ENCODE results near the gene KRTAP10-4. TPM values are rescaled to one million over a fixed set of nuclear protein-coding genes. Genes with fewer than 3 reads are reported as not detected.

Gene KRTAP10-4
- total RNA-seq, 1 experiment from 2014 or later: not detected

GRCh38 chr21:44568261-44568660 is 5.3 kb upstream of the KRTAP10-4 start:
- TF ChIP-seq CTCF (conservative IDR thresholded peaks at IDR 0.05) (no peak), EZH2 (IDR thresholded peaks at IDR 0.05; ENCODE audit: low read depth) (no peak)
- no TSS peak for BruUV-seq (replicated peaks)
- H3K27me3 ChIP-seq (ENCODE audit: insufficient read depth, low read depth): peaks cover 64% of the 10 kb centered on the region
- no peak overlapping the region for H3K4me3 ChIP-seq
- no peak overlapping the region for H3K4me2 ChIP-seq
- intact Hi-C loops (cut with micrococcal nuclease; ENCODE audit: unreplicated experiment): no loop called here
- no peak overlapping the region for H3K27ac ChIP-seq
- H3K79me2 ChIP-seq (ENCODE audit: low read depth): no peaks in the 10 kb centered on the region
- ChIA-PET CTCF (no interaction called here), POLR2A (ENCODE audit: unreplicated experiment) (no interaction called here)
- no peaks in the 10 kb centered on the region for H3K4me1 ChIP-seq (replicated peaks; ENCODE audit: insufficient read depth)
- no peaks in the 10 kb centered on the region for H3K9me2 ChIP-seq (ENCODE audit: insufficient read depth)
- no peaks in the 10 kb centered on the region for H3K9me3 ChIP-seq (ENCODE audit: insufficient read depth, low read depth)
- no peaks in the 10 kb centered on the region for H4K20me1 ChIP-seq (ENCODE audit: insufficient read depth)
- H2AFZ ChIP-seq: no peak overlapping the region
- no peaks in the 10 kb centered on the region for H3F3A ChIP-seq (ENCODE audit: insufficient read depth, low read depth)
- H3K36me3 ChIP-seq (ENCODE audit: low read depth): no peaks in the 10 kb centered on the region
- DNase-seq: no peak

- no peaks in the 10 kb centered on the region for H3K36me3 ChIP-seq (ENCODE audit: low read depth)
- no peak overlapping the region for H2AFZ ChIP-seq
- H3K27ac ChIP-seq: no peak overlapping the region
- no peak overlapping the region for H3K4me3 ChIP-seq
- H3K4me2 ChIP-seq: no peak overlapping the region
- intact Hi-C loops (cut with micrococcal nuclease; ENCODE audit: unreplicated experiment): no loop called here
- no peaks in the 10 kb centered on the region for H3K4me1 ChIP-seq (replicated peaks; ENCODE audit: insufficient read depth)
- ChIA-PET POLR2A (ENCODE audit: unreplicated experiment) (no interaction called here), CTCF (no interaction called here)
- no peaks in the 10 kb centered on the region for H3K9me3 ChIP-seq (ENCODE audit: insufficient read depth, low read depth)
- BruUV-seq (replicated peaks): no TSS peak
- DNase-seq: no peak
- TF ChIP-seq EZH2 (IDR thresholded peaks at IDR 0.05; ENCODE audit: low read depth): no peak
- no peak for TF ChIP-seq CTCF (conservative IDR thresholded peaks at IDR 0.05)
- H3F3A ChIP-seq (ENCODE audit: insufficient read depth, low read depth): no peaks in the 10 kb centered on the region
- H4K20me1 ChIP-seq (ENCODE audit: insufficient read depth): no peaks in the 10 kb centered on the region
- H3K27me3 ChIP-seq (ENCODE audit: insufficient read depth, low read depth): peaks cover 62% of the 10 kb centered on the region
- H3K9me2 ChIP-seq (ENCODE audit: insufficient read depth): no peaks in the 10 kb centered on the region
- H3K79me2 ChIP-seq (ENCODE audit: low read depth): no peaks in the 10 kb centered on the region
Measured at GRCh38 chr21:44568667-44569556, 4.6 kb upstream of the KRTAP10-4 start.

- no peaks in the 10 kb centered on the region for H3K36me3 ChIP-seq (ENCODE audit: low read depth)
- TF ChIP-seq EZH2 (IDR thresholded peaks at IDR 0.05; ENCODE audit: low read depth) (no peak), CTCF (conservative IDR thresholded peaks at IDR 0.05) (no peak)
- H3F3A ChIP-seq (ENCODE audit: insufficient read depth, low read depth): no peaks in the 10 kb centered on the region
- no peaks in the 10 kb centered on the region for H4K20me1 ChIP-seq (ENCODE audit: insufficient read depth)
- BruUV-seq (replicated peaks): no TSS peak
- no peak overlapping the region for H2AFZ ChIP-seq
- no peaks in the 10 kb centered on the region for H3K79me2 ChIP-seq (ENCODE audit: low read depth)
- H3K9me3 ChIP-seq (ENCODE audit: insufficient read depth, low read depth): no peaks in the 10 kb centered on the region
- H3K4me3 ChIP-seq: no peak overlapping the region
- peaks cover 59% of the 10 kb centered on the region for H3K27me3 ChIP-seq (ENCODE audit: insufficient read depth, low read depth)
- no peaks in the 10 kb centered on the region for H3K9me2 ChIP-seq (ENCODE audit: insufficient read depth)
- intact Hi-C loops (cut with micrococcal nuclease; ENCODE audit: unreplicated experiment): no loop called here
- no peak overlapping the region for H3K4me2 ChIP-seq
- no peaks in the 10 kb centered on the region for H3K4me1 ChIP-seq (replicated peaks; ENCODE audit: insufficient read depth)
- CTCF ChIA-PET: no interaction called here
- DNase-seq: no peak
- no peak overlapping the region for H3K27ac ChIP-seq
- POLR2A ChIA-PET (ENCODE audit: unreplicated experiment): no interaction called here
Measured at GRCh38 chr21:44569861-44570517, 3.5 kb upstream of the KRTAP10-4 start.
